Body of pancreas (tissue), 4 donors: ENCODE measurements around the gene BSDC1. TPM values are rescaled to one million over a fixed set of nuclear protein-coding genes. Genes with fewer than 3 reads are reported as not detected.
"Not testable (repeated sequence)": the region's sequence is repeated elsewhere in the genome, so short reads cannot be mapped to it uniquely, and the experiment has no call there.

ENCODE experiments used
- ATAC-seq: fragments of 150-250 bp; one replicate; pipeline ENCODE4 v1.9.1; 2016
- DNase-seq, 4 donors: peaks; one replicate each; pipeline ENCODE4 v3.0.0-alpha.2; 2019
- H3K27ac ChIP-seq, 4 donors: fragments of 200-600 bp; sonication (generic); 1 replicate in 3 of 4; 2 replicates in 1 of 4; pipeline versions ENCODE4 v1.5.1 to v1.6.1; 2016 to 2019; ENCODE audit warnings: mild to moderate bottlenecking in 1 of 4, mixed read lengths in 1 of 4, moderate library complexity in 1 of 4
- H3K27me3 ChIP-seq, 2 donors: fragments of 200-600 bp; sonication (generic); one replicate each; pipeline ENCODE4 v1.6.0; 2016; ENCODE audit warnings: mild to moderate bottlenecking in 1 of 2
- H3K36me3 ChIP-seq, 2 donors: fragments of 200-600 bp; sonication (generic); replicated peaks in 1 of 2; 2 replicates each; pipeline ENCODE4 v1.5.1; 2016; ENCODE audit warnings: low read depth in 2 of 2; ENCODE audit not compliant: insufficient read depth in 1 of 2
- H3K4me1 ChIP-seq: fragments of 200-600 bp; sonication (generic); one replicate; pipeline ENCODE4 v1.6.0; 2016
- H3K4me3 ChIP-seq, 2 donors: fragments of 200-600 bp; sonication (generic); 1 replicate in 1 of 2; 2 replicates in 1 of 2; pipeline ENCODE4 v1.5.1; 2016 to 2019
- H3K9me3 ChIP-seq, 3 donors: fragments of 200-600 bp; sonication (generic); 1 replicate in 2 of 3; 2 replicates in 1 of 3; pipeline ENCODE4 v1.5.1; 2016
- CTCF ChIP-seq, 7 experiments: fragments of 450-650 bp in 4 of 7; fragments of 200-600 bp in 3 of 7; sonication (generic) in 3 of 7; IDR thresholded peaks; one replicate each; pipeline ENCODE4 v1.5.1; 2016 to 2019; ENCODE audit warnings: antibody characterized with exemption in 7 of 7
- POLR2A ChIP-seq, 3 donors: fragments of 450-650 bp; IDR thresholded peaks; one replicate each; pipeline ENCODE4 v1.6.1; 2016; ENCODE audit warnings: antibody characterized with exemption in 3 of 3, mild to moderate bottlenecking in 2 of 3
- WGBS, 2 donors: methylation state at CpG; one replicate each; pipeline ENCODE4 v1.1.5; 2017; 5-methylcytosine and 5-hydroxymethylcytosine counted together
- intact Hi-C: fragments of 100-400 bp; cut with DNase I; formaldehyde crosslinking; loops from one replicate; pipeline ENCODE4 v1.15.1; 2023
- total RNA-seq, 2 donors: library from RNA; depleted of rRNA; stranded (reverse); fragments of >200 nt; gene quantifications; one replicate each; pipeline ENCODE4 v1.1.0, GENCODE V29; 2016

Gene BSDC1
- total RNA-seq, 2 donors from 2014 or later, result 53.2 to 83.7 TPM

- Histone ChIP-seq H3K27me3 (no peaks in the 10 kb centered on the region), H3K9me3 (no peaks in the 10 kb centered on the region), H3K4me1 (peaks cover 5% of the 10 kb centered on the region), H3K27ac (no peak overlapping the region), H3K4me3 (no peak overlapping the region), H3K36me3 (no peaks in the 10 kb centered on the region)
- WGBS, 2 donors, result 33 to 48% methylated on average over 12 to 13 of the region's 13 CpGs
- intact Hi-C loops, result no loop called here
- ATAC-seq (peak; percentile 96), DNase-seq (peak; percentile 85 to 90 (median 86))
- TF ChIP-seq POLR2A (IDR thresholded peaks at IDR 0.05), result no peak
- TF ChIP-seq CTCF (IDR thresholded peaks at IDR 0.05), result peak; percentile 67 to 90 (median 84)
These were observed 6.8 kb upstream of the BSDC1 start for GRCh38 chr1:32400876-32401631.

- Histone ChIP-seq H3K9me3 (no peaks in the 10 kb centered on the region), H3K27me3 (no peaks in the 10 kb centered on the region), H3K4me3 (no peak overlapping the region), H3K4me1 (peaks cover 9% of the 10 kb centered on the region), H3K27ac (no peak overlapping the region), H3K36me3 (no peaks in the 10 kb centered on the region)
- DNase-seq (no peak), ATAC-seq (no peak)
- TF ChIP-seq POLR2A (IDR thresholded peaks at IDR 0.05) (no peak), CTCF (IDR thresholded peaks at IDR 0.05) (no peak)
- intact Hi-C loops, result no loop called here
- WGBS, 2 donors, result 51 to 60% methylated on average over 4 of the region's 4 CpGs
These were observed 5.6 kb upstream of the BSDC1 start for GRCh38 chr1:32399843-32400242.

- intact Hi-C loops, result no loop called here
- H3K4me3 ChIP-seq, result no peak overlapping the region
- no peak for ATAC-seq
These were observed 4.2 kb upstream of the BSDC1 start for GRCh38 chr1:32398401-32398800.

GRCh38 chr1:32396524-32396923, 2.3 kb upstream of the BSDC1 start:
- intact Hi-C loops, ATAC-seq, H3K9me3 ChIP-seq, H3K36me3 ChIP-seq, DNase-seq, H3K27me3 ChIP-seq, H3K4me3 ChIP-seq, H3K27ac ChIP-seq: not testable (repeated sequence)
- WGBS, 2 donors, result 85 to 88% methylated on average over 5 of the region's 5 CpGs
- peaks cover 31% of the 10 kb centered on the region for H3K4me1 ChIP-seq

More at GRCh38 chr1:32398401-32398800, 4.2 kb upstream of the BSDC1 start:
- Histone ChIP-seq H3K9me3 (no peaks in the 10 kb centered on the region), H3K27me3 (no peaks in the 10 kb centered on the region), H3K36me3 (no peaks in the 10 kb centered on the region), H3K27ac (no peak overlapping the region), H3K4me1 (peaks cover 12% of the 10 kb centered on the region)
- DNase-seq, result no peak
- WGBS, 2 donors, result 50 to 65% methylated on average over 2 of the region's 2 CpGs
- TF ChIP-seq POLR2A (IDR thresholded peaks at IDR 0.05), result no peak
- no peak for TF ChIP-seq CTCF (IDR thresholded peaks at IDR 0.05)

GRCh38 chr1:32394890-32395432, 720 bp upstream of the BSDC1 start:
- no peak for TF ChIP-seq CTCF (IDR thresholded peaks at IDR 0.05)
- TF ChIP-seq POLR2A (IDR thresholded peaks at IDR 0.05), result no peak
- Histone ChIP-seq H3K27ac (peak overlapping the region; percentile 90 to 97 (median 91)), H3K4me3 (peak overlapping the region; percentile 33 to 67), H3K27me3 (no peaks in the 10 kb centered on the region), H3K36me3 (peaks cover 0 to 4% of the 10 kb centered on the region in 2 donors), H3K9me3 (no peaks in the 10 kb centered on the region), H3K4me1 (peaks cover 29% of the 10 kb centered on the region)
- intact Hi-C loops, result no loop called here
- DNase-seq (no peak), ATAC-seq (peak; percentile 4)
- WGBS, 2 donors, result 2% methylated on average over 12 to 14 of the region's 14 CpGs
